Measurements from ENCODE around the gene WDR27.

GRCh38 chr6:169659820-169660610 is 41.8 kb downstream of the WDR27 start:
- TF ChIP-seq POLR2A (IDR thresholded peaks at IDR 0.05) (no peak), CTCF (IDR thresholded peaks at IDR 0.05) (no peak)
